Astrocyte (in vitro differentiated cells and primary cell): ENCODE measurements around the gene PIP4K2B.

ENCODE experiments used
- CTCF ChIP-seq: IDR thresholded peaks from 2 replicates; pipeline ENCODE4 v1.5.1; 2011; ENCODE audit warnings: low read depth, mild to moderate bottlenecking, inconsistent platforms, low read length, moderate library complexity; ENCODE audit not compliant: insufficient read depth
- EZH2 ChIP-seq: IDR thresholded peaks from 2 replicates; pipeline ENCODE4 v1.6.1; 2012; ENCODE audit warnings: mild to moderate bottlenecking, low read length, inconsistent platforms; ENCODE audit not compliant: insufficient read depth

- TF ChIP-seq CTCF (no peak), EZH2 (no peak)
These were observed 2.2 kb downstream of the PIP4K2B start for GRCh38 chr17:38797158-38797490.
